Gastroesophageal sphincter (tissue), 4 donors: ENCODE measurements around the gene SEC61A2. TPM values are rescaled to one million over a fixed set of nuclear protein-coding genes. Genes with fewer than 3 reads are reported as not detected.

ENCODE experiments used
- ATAC-seq: fragments of 150-250 bp; one replicate; pipeline ENCODE4 v1.9.1; 2016; ENCODE audit warnings: mild to moderate bottlenecking, moderate library complexity
- H3K27ac ChIP-seq, 4 donors: fragments of 200-600 bp; sonication (generic) in 3 of 4; 1 replicate in 3 of 4; 2 replicates in 1 of 4; pipeline ENCODE4 v1.5.1; 2016 to 2019
- H3K27me3 ChIP-seq: fragments of 200-600 bp; sonication (generic); one replicate; pipeline ENCODE4 v1.5.1; 2019
- H3K36me3 ChIP-seq, 2 donors: fragments of 200-600 bp; sonication (generic); one replicate each; pipeline ENCODE4 v1.5.1; 2019; ENCODE audit warnings: control low read depth in 1 of 2
- H3K4me1 ChIP-seq, 3 donors: fragments of 200-600 bp; sonication (generic); 1 replicate in 2 of 3; 2 replicates in 1 of 3; pipeline ENCODE4 v1.5.1; 2016 to 2019; ENCODE audit warnings: control low read depth in 2 of 3
- H3K4me3 ChIP-seq, 2 donors: fragments of 200-600 bp; sonication (generic); one replicate each; pipeline ENCODE4 v1.5.1; 2019; ENCODE audit warnings: mild to moderate bottlenecking in 1 of 2, moderate library complexity in 1 of 2
- H3K9me3 ChIP-seq, 3 donors: fragments of 200-600 bp; sonication (generic); one replicate each; pipeline ENCODE4 v1.5.1; 2017 to 2019; ENCODE audit warnings: control low read depth in 2 of 3
- CTCF ChIP-seq, 4 experiments: fragments of 200-600 bp in 2 of 4; fragments of 450-650 bp in 2 of 4; sonication (generic) in 1 of 4; IDR thresholded peaks; one replicate each; pipeline ENCODE4 v1.5.1; 2017 to 2019; ENCODE audit warnings: antibody characterized with exemption in 4 of 4, mild to moderate bottlenecking in 2 of 4, moderate library complexity in 2 of 4
- EP300 ChIP-seq: sonication (generic); formaldehyde crosslinking; IDR thresholded peaks from one replicate; pipeline ENCODE4 v1.6.1; 2017; ENCODE audit warnings: antibody characterized with exemption, mild to moderate bottlenecking
- POLR2A ChIP-seq, 2 donors: fragments of 450-650 bp; IDR thresholded peaks; one replicate each; pipeline ENCODE4 v1.6.1; 2017; ENCODE audit warnings: antibody characterized with exemption in 2 of 2, mild to moderate bottlenecking in 2 of 2, moderate library complexity in 1 of 2
- POLR2AphosphoS5 ChIP-seq: sonication (generic); formaldehyde crosslinking; IDR thresholded peaks from one replicate; pipeline ENCODE4 v1.6.1; 2017; ENCODE audit warnings: antibody characterized with exemption
- WGBS, 2 donors: methylation state at CpG; one replicate each; pipeline ENCODE4 v1.1.5; 2018; ENCODE audit warnings: low coverage in 1 of 2; 5-methylcytosine and 5-hydroxymethylcytosine counted together
- total RNA-seq, 4 donors: library from RNA; depleted of rRNA; stranded (reverse); fragments of >200 nt; gene quantifications; one replicate each; pipeline ENCODE4 v1.1.0, GENCODE V29; 2016

Gene SEC61A2
- total RNA-seq, 4 donors from 2014 or later: 4.8 to 21.9 (median 7.8) TPM

GRCh38 chr10:12158111-12158510, 28.6 kb downstream of the SEC61A2 start:
- ATAC-seq: no peak
- Histone ChIP-seq H3K27ac (no peak overlapping the region), H3K27me3 (no peaks in the 10 kb centered on the region), H3K9me3 (no peaks in the 10 kb centered on the region), H3K4me3 (no peak overlapping the region), H3K36me3 (peaks cover 0 to 85% of the 10 kb centered on the region in 2 donors), H3K4me1 (no peaks in the 10 kb centered on the region)
- no peak for TF ChIP-seq POLR2AphosphoS5
- TF ChIP-seq CTCF (IDR thresholded peaks at IDR 0.05): no peak
- no peak for TF ChIP-seq POLR2A (IDR thresholded peaks at IDR 0.05)
- TF ChIP-seq EP300: no peak
- 71 to 97% methylated on average over 1 to 3 of the region's 3 CpGs for WGBS, 2 donors

- TF ChIP-seq POLR2AphosphoS5 (no peak), POLR2A (IDR thresholded peaks at IDR 0.05) (no peak), CTCF (IDR thresholded peaks at IDR 0.05) (no peak)
- H3K36me3 ChIP-seq: peaks cover 0 to 88% of the 10 kb centered on the region in 2 donors
Observed at GRCh38 chr10:12160664-12161063, 31.2 kb downstream of the SEC61A2 start.

DNA sequence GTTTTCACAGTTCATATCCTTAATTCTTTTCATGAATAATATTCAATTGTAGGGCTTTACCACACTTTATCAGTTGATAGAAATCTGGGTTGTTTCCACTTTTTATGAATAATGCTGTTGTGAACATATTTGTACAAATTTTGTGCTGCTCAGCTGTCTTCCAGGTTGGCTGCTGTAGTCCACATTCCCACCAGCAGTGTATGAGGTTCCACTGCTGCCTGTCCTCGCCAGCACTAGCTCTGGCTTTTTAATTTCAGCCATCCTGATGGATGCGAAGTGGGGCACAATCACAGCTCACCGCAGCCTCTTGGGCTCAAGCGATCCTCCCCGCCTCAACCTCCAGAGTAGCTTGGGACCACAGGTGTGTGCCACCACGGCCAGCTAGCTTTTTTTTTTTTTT, 33.5 kb downstream of the SEC61A2 start:
- Histone ChIP-seq H3K27ac (no peak overlapping the region), H3K4me3 (no peak overlapping the region), H3K27me3 (no peaks in the 10 kb centered on the region), H3K36me3 (peaks cover 0 to 89% of the 10 kb centered on the region in 2 donors), H3K9me3 (no peaks in the 10 kb centered on the region), H3K4me1 (peaks cover 0 to 10% (median 0%) of the 10 kb centered on the region in 3 donors)
- no peak for ATAC-seq
- WGBS, 2 donors: 90% methylated on average over 6 of the region's 6 CpGs; no CpG with 5 or more reads in 1 of the 2 donors
- TF ChIP-seq EP300: no peak
- TF ChIP-seq CTCF (IDR thresholded peaks at IDR 0.05): no peak
- no peak for TF ChIP-seq POLR2A (IDR thresholded peaks at IDR 0.05)
- no peak for TF ChIP-seq POLR2AphosphoS5

More at GRCh38 chr10:12160664-12161063, 31.2 kb downstream of the SEC61A2 start:
- no peak for ATAC-seq
- Histone ChIP-seq H3K27me3 (no peaks in the 10 kb centered on the region), H3K27ac (no peak overlapping the region), H3K4me1 (peaks cover 0 to 2% (median 0%) of the 10 kb centered on the region in 3 donors), H3K9me3 (no peaks in the 10 kb centered on the region), H3K4me3 (no peak overlapping the region)
- WGBS, 2 donors: 87 to 96% methylated on average over 4 to 5 of the region's 5 CpGs

DNA sequence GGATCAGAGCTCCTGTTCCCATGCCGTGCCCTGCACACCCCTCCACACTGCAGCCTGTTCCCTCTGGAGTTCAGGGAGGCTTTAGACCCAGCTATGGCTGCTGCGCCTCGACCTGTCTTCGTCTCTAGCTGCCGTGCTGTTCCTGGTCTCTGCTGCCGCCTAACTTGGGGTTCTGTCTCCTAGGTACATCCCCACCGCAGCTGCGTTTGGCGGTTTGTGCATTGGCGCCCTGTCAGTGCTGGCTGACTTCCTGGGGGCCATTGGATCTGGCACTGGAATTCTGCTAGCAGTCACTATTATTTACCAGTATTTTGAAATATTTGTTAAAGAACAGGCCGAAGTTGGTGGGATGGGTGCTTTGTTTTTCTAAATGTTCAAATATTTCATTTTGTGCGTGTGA, 34.6 kb downstream of the SEC61A2 start:
- Histone ChIP-seq H3K27ac (no peak overlapping the region), H3K9me3 (no peaks in the 10 kb centered on the region), H3K27me3 (no peaks in the 10 kb centered on the region), H3K36me3 (peaks cover 0 to 89% of the 10 kb centered on the region in 2 donors), H3K4me1 (peaks cover 0 to 10% (median 0%) of the 10 kb centered on the region in 3 donors), H3K4me3 (no peak overlapping the region)
- no peak for TF ChIP-seq CTCF (IDR thresholded peaks at IDR 0.05)
- no peak for TF ChIP-seq POLR2AphosphoS5
- no peak for TF ChIP-seq EP300
- no peak for TF ChIP-seq POLR2A (IDR thresholded peaks at IDR 0.05)
- WGBS, 2 donors: 78 to 82% methylated on average over 6 of the region's 12 CpGs
- ATAC-seq: no peak

- 64 to 76% methylated on average over 3 of the region's 3 CpGs for WGBS, 2 donors
- H3K27ac ChIP-seq: no peak overlapping the region
- no peak for ATAC-seq
- H3K9me3 ChIP-seq: no peaks in the 10 kb centered on the region
- no peak for TF ChIP-seq POLR2A (IDR thresholded peaks at IDR 0.05)
- peaks cover 0 to 10% (median 0%) of the 10 kb centered on the region in 3 donors for H3K4me1 ChIP-seq
- H3K27me3 ChIP-seq: no peaks in the 10 kb centered on the region
- H3K4me3 ChIP-seq: no peak overlapping the region
- H3K36me3 ChIP-seq: peaks cover 0 to 93% of the 10 kb centered on the region in 2 donors
Observed at GRCh38 chr10:12165036-12165435, 35.6 kb downstream of the SEC61A2 start.
